HepG2 (cell line): ENCODE data around the gene CHID1. TPM values are rescaled to one million over a fixed set of nuclear protein-coding genes. Genes with fewer than 3 reads are reported as not detected.

ENCODE experiments used
- MAF1 ChIP-seq: sonication (generic); formaldehyde crosslinking; IDR thresholded peaks from 2 replicates; pipeline ENCODE4 v1.5.0; 2020; ENCODE audit warnings: missing genetic modification reagents, borderline replicate concordance
- ZBTB40 ChIP-seq, 2 experiments: fragments of 450-650 bp in 1 of 2; sonication (generic) in 1 of 2; formaldehyde crosslinking in 1 of 2; IDR thresholded peaks; 2 replicates each; pipeline versions ENCODE4 v1.6.1 to v1.8.0; 2016 to 2022; ENCODE audit warnings: antibody characterized with exemption in 1 of 2, mild to moderate bottlenecking in 1 of 2, missing genetic modification reagents in 1 of 2
- polyA plus RNA-seq, 8 experiments: library from polyadenylated mRNA; depleted of rRNA in 3 of 8; stranded (reverse) in 7 of 8; unstranded in 1 of 8; fragments of >200 nt; fragmentation: Illumina TruSeq in 4 of 8; extraction: Trizol in 4 of 8; gene quantifications; 2 replicates each; pipeline versions ENCODE4 v1.2.1 to v1.2.3, GENCODE V29; 2011 to 2016; ENCODE audit warnings: low read depth in 4 of 8, missing spikeins in 1 of 8, mixed read lengths in 1 of 8; ENCODE audit not compliant: insufficient read depth in 1 of 8
- total RNA-seq, 5 experiments: library from RNA; depleted of rRNA; stranded (reverse); fragments of >200 nt; fragmentation: Illumina TruSeq; extraction: Trizol; gene quantifications; 2 replicates each; pipeline ENCODE4 v1.2.3, GENCODE V29; 2016; ENCODE audit warnings: low read depth in 1 of 5

The CHID1 gene
- total and polyA plus RNA-seq, 2 of the 13 experiments (the other 11 are each of a cell fraction or from before 2014, with no cell fraction given): 65.1 to 93.6 TPM

GRCh38 chr11:954392-955153 is 44.0 kb upstream of the CHID1 start (continued):
- TF ChIP-seq ZBTB40 (IDR thresholded peaks at IDR 0.05): 0 out of 2 replicates have a peak, but pooled peaks have one; percentile 3
- TF ChIP-seq ZBTB40 (CRISPR knock-in tag; IDR thresholded peaks at IDR 0.05): no peak
- no peak for TF ChIP-seq MAF1
